ENCODE data around the gene RNF8.

DNA sequence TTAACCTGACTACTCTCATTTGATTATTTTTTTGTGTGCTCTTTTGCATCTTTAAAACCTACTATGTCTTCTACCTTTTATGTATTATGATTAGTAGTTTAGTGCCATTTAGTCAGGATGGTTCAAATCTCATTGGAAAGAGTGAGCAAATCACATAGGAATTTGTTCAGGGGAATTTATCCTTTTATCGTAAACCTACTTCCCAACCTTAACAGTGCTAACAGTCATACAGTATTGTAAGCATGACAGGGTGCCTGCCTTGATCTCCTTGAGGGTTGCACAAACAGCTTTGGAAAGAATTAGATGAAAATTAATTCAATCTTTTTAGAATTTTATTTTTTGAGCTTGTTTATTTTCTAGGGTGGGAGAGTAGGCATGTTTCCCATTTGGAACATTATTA is 18.3 kb downstream of the RNF8 start:
- TF ChIP-seq, protein P1, sequence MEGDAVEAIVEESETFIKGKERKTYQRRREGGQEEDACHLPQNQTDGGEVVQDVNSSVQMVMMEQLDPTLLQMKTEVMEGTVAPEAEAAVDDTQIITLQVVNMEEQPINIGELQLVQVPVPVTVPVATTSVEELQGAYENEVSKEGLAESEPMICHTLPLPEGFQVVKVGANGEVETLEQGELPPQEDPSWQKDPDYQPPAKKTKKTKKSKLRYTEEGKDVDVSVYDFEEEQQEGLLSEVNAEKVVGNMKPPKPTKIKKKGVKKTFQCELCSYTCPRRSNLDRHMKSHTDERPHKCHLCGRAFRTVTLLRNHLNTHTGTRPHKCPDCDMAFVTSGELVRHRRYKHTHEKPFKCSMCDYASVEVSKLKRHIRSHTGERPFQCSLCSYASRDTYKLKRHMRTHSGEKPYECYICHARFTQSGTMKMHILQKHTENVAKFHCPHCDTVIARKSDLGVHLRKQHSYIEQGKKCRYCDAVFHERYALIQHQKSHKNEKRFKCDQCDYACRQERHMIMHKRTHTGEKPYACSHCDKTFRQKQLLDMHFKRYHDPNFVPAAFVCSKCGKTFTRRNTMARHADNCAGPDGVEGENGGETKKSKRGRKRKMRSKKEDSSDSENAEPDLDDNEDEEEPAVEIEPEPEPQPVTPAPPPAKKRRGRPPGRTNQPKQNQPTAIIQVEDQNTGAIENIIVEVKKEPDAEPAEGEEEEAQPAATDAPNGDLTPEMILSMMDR (conservative IDR thresholded peaks at IDR 0.05; ENCODE audit: low read depth, low read length): no peak
- TF ChIP-seq POLR2A (IDR thresholded peaks at IDR 0.05; ENCODE audit: low read depth, low read length) (no peak), RCOR1 (IDR thresholded peaks at IDR 0.05; ENCODE audit: insufficient replicate concordance, low read length) (no peak), CHD1 (IDR thresholded peaks at IDR 0.05; ENCODE audit: low read depth, low read length) (no peak), CEBPB (IDR thresholded peaks at IDR 0.05; ENCODE audit: low read depth, low read length) (no peak), RAD21 (IDR thresholded peaks at IDR 0.05; ENCODE audit: low read length) (no peak), FOS (IDR thresholded peaks at IDR 0.05; ENCODE audit: low read depth, low read length) (no peak), RFX5 (IDR thresholded peaks at IDR 0.05; ENCODE audit: low read depth, low read length) (no peak), MAZ (IDR thresholded peaks at IDR 0.05; ENCODE audit: borderline replicate concordance, low read depth, low read length) (no peak)
- TF ChIP-seq, protein P2, sequence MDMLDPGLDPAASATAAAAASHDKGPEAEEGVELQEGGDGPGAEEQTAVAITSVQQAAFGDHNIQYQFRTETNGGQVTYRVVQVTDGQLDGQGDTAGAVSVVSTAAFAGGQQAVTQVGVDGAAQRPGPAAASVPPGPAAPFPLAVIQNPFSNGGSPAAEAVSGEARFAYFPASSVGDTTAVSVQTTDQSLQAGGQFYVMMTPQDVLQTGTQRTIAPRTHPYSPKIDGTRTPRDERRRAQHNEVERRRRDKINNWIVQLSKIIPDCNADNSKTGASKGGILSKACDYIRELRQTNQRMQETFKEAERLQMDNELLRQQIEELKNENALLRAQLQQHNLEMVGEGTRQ (IDR thresholded peaks at IDR 0.05; ENCODE audit: low read depth, low read length): no peak
- TF ChIP-seq, protein P3, sequence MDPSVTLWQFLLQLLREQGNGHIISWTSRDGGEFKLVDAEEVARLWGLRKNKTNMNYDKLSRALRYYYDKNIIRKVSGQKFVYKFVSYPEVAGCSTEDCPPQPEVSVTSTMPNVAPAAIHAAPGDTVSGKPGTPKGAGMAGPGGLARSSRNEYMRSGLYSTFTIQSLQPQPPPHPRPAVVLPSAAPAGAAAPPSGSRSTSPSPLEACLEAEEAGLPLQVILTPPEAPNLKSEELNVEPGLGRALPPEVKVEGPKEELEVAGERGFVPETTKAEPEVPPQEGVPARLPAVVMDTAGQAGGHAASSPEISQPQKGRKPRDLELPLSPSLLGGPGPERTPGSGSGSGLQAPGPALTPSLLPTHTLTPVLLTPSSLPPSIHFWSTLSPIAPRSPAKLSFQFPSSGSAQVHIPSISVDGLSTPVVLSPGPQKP (IDR thresholded peaks at IDR 0.05; ENCODE audit: borderline replicate concordance, low read depth, low read length): no peak

All from IMR-90 (cell line).